IMR-90 (cell line): ENCODE data around the gene DEGS2. TPM values are rescaled to one million over a fixed set of nuclear protein-coding genes. Genes with fewer than 3 reads are reported as not detected.

Experiments used
- ATAC-seq: fragments of 200-7000 bp; cut with Tn5 transposase; 2 replicates; pipeline ENCODE4 v1.9.1; 2020; ENCODE audit warnings: low read depth, mild to moderate bottlenecking, moderate library complexity
- BruUV-seq: library from RNA; stranded (reverse); fragments of 400-500 nt; replicated peaks from 2 replicates; lab custom pipeline; 2021; lab: Mats Ljungman, UMichigan
- CTCF ChIA-PET: fragments of 300-600 bp; formaldehyde crosslinking; extraction: SDS; loops from one replicate; lab custom pipeline; 2021; ENCODE audit warnings: antibody characterized with exemption; lab: Yijun Ruan, JAX
- POLR2A ChIA-PET: fragments of 300-600 bp; sonication (Branson Sonifier 250); formaldehyde crosslinking; loops from one replicate; lab custom pipeline; 2022; ENCODE audit warnings: antibody characterized with exemption; ENCODE audit not compliant: unreplicated experiment; lab: Charles Lee
- DNase-seq: peaks from one replicate; pipeline ENCODE4 v3.0.0; 2013
- H2AFZ ChIP-seq: replicated peaks from 2 replicates; pipeline ENCODE3; 2013; ENCODE audit warnings: low read length, mild to moderate bottlenecking; ENCODE audit not compliant: poor library complexity
- H2AK5ac ChIP-seq: 2 replicates; pipeline ENCODE4 v1.6.1; 2013; ENCODE audit warnings: low read depth, low read length, inconsistent platforms
- H2AK9ac ChIP-seq: replicated peaks from 2 replicates; pipeline ENCODE3; 2013; ENCODE audit warnings: mild to moderate bottlenecking, low read depth, low read length, moderate library complexity; ENCODE audit not compliant: poor library complexity
- H2BK120ac ChIP-seq: 2 replicates; pipeline ENCODE4 v1.6.1; 2013; ENCODE audit warnings: low read depth, low read length, inconsistent platforms
- H2BK15ac ChIP-seq: 3 replicates; pipeline ENCODE4 v1.6.1; 2013; ENCODE audit warnings: low read depth, low read length, inconsistent platforms
- H2BK20ac ChIP-seq: 2 replicates; pipeline ENCODE4 v1.6.1; 2013; ENCODE audit warnings: low read depth, mild to moderate bottlenecking, inconsistent platforms, low read length, moderate library complexity
- H2BK5ac ChIP-seq: 2 replicates; pipeline ENCODE4 v1.6.1; 2013; ENCODE audit warnings: mild to moderate bottlenecking, low read depth, low read length, inconsistent platforms; ENCODE audit not compliant: poor library complexity, severe bottlenecking
- H3K14ac ChIP-seq: replicated peaks from 2 replicates; pipeline ENCODE4 v1.6.1; 2013; ENCODE audit warnings: low read depth, low read length, inconsistent platforms
- H3K18ac ChIP-seq: 2 replicates; pipeline ENCODE4 v1.6.1; 2013; ENCODE audit warnings: low read depth, low read length, control low read depth
- H3K23ac ChIP-seq: 2 replicates; pipeline ENCODE4 v1.6.1; 2013; ENCODE audit warnings: low read depth, low read length, inconsistent platforms
- H3K27ac ChIP-seq: 2 replicates; pipeline ENCODE4 v1.5.1; 2013; ENCODE audit warnings: mild to moderate bottlenecking, control low read depth, low read length; ENCODE audit not compliant: insufficient read depth
- H3K27me3 ChIP-seq: 2 replicates; pipeline ENCODE4 v1.6.1; 2013; ENCODE audit warnings: low read length; ENCODE audit not compliant: control insufficient read depth, insufficient read depth
- H3K36me3 ChIP-seq: 2 replicates; pipeline ENCODE4 v1.6.1; 2013; ENCODE audit warnings: low read length, mixed read lengths; ENCODE audit not compliant: control insufficient read depth, insufficient read depth
- H3K4ac ChIP-seq: 2 replicates; pipeline ENCODE4 v1.6.1; 2013; ENCODE audit warnings: low read depth, low read length, inconsistent platforms
- H3K4me1 ChIP-seq: 2 replicates; pipeline ENCODE4 v1.6.1; 2013; ENCODE audit warnings: low read length, mixed read lengths; ENCODE audit not compliant: control insufficient read depth, insufficient read depth
- H3K4me2 ChIP-seq: 2 replicates; pipeline ENCODE4 v1.6.1; 2013; ENCODE audit warnings: low read depth, mild to moderate bottlenecking, control low read depth, low read length, moderate library complexity
- H3K4me3 ChIP-seq: 2 replicates; pipeline ENCODE4 v1.5.1; 2013; ENCODE audit warnings: low read depth, mild to moderate bottlenecking, control low read depth, low read length, moderate library complexity; ENCODE audit not compliant: insufficient read depth
- H3K56ac ChIP-seq: 2 replicates; pipeline ENCODE4 v1.6.1; 2013; ENCODE audit warnings: low read length, inconsistent platforms; ENCODE audit not compliant: insufficient read depth; ENCODE audit errors: extremely low read depth
- H3K79me1 ChIP-seq, 2 experiments: 2 replicates each; pipeline ENCODE4 v1.6.1; 2013; ENCODE audit warnings: low read length in 2 of 2, inconsistent platforms in 1 of 2, low read depth in 1 of 2
- H3K9ac ChIP-seq: 2 replicates; pipeline ENCODE4 v1.6.1; 2013; ENCODE audit warnings: low read depth, low read length, control low read depth
- H3K9me1 ChIP-seq: 2 replicates; pipeline ENCODE4 v1.6.1; 2013; ENCODE audit warnings: low read length, inconsistent platforms; ENCODE audit not compliant: insufficient read depth
- H3K9me3 ChIP-seq: 2 replicates; pipeline ENCODE4 v1.6.1; 2013; ENCODE audit warnings: low read length; ENCODE audit not compliant: control insufficient read depth, insufficient read depth
- H4K20me1 ChIP-seq: 2 replicates; pipeline ENCODE4 v1.6.1; 2013; ENCODE audit warnings: low read length, inconsistent platforms; ENCODE audit not compliant: insufficient read depth
- H4K5ac ChIP-seq: 2 replicates; pipeline ENCODE4 v1.6.1; 2013; ENCODE audit warnings: mild to moderate bottlenecking, low read depth, low read length, control low read depth
- H4K8ac ChIP-seq, 2 experiments: 2 replicates each; pipeline ENCODE4 v1.6.1; 2013; ENCODE audit warnings: low read depth in 2 of 2, low read length in 2 of 2, control low read depth in 1 of 2, inconsistent platforms in 1 of 2
- H4K91ac ChIP-seq: 2 replicates; pipeline ENCODE4 v1.6.1; 2013; ENCODE audit warnings: low read depth, low read length, inconsistent platforms; ENCODE audit not compliant: insufficient read depth
- BHLHE40 ChIP-seq: fragments of 150-350 bp; IDR thresholded peaks from 2 replicates; pipeline ENCODE4 v1.6.1; 2016; ENCODE audit warnings: mild to moderate bottlenecking, low read depth, low read length
- CEBPB ChIP-seq: IDR thresholded peaks from 2 replicates; pipeline ENCODE4 v1.6.1; 2012; ENCODE audit warnings: low read depth, low read length, improper control_type of control experiment
- CHD1 ChIP-seq: IDR thresholded peaks from 2 replicates; pipeline ENCODE4 v1.6.1; 2012; ENCODE audit warnings: low read depth, low read length, improper control_type of control experiment
- FOS ChIP-seq: fragments of 150-350 bp; IDR thresholded peaks from 2 replicates; pipeline ENCODE4 v1.6.1; 2016; ENCODE audit warnings: low read depth, low read length
- MAZ ChIP-seq: IDR thresholded peaks from 2 replicates; pipeline ENCODE4 v1.6.1; 2012; ENCODE audit warnings: low read depth, mild to moderate bottlenecking, low read length, improper control_type of control experiment, moderate library complexity, borderline replicate concordance
- MXI1 ChIP-seq: IDR thresholded peaks from 2 replicates; pipeline ENCODE4 v1.6.1; 2012; ENCODE audit warnings: low read depth, mild to moderate bottlenecking, low read length, moderate library complexity, borderline replicate concordance
- NFE2L2 ChIP-seq: fragments of 150-350 bp; IDR thresholded peaks from 2 replicates; pipeline ENCODE4 v1.6.1; 2016; ENCODE audit warnings: low read depth, mild to moderate bottlenecking, low read length
- POLR2A ChIP-seq: IDR thresholded peaks from 2 replicates; pipeline ENCODE4 v1.6.1; 2012; ENCODE audit warnings: mild to moderate bottlenecking, low read depth, low read length
- RFX5 ChIP-seq: IDR thresholded peaks from 2 replicates; pipeline ENCODE4 v1.8.0; 2012; ENCODE audit warnings: low read depth, mild to moderate bottlenecking, low read length, moderate library complexity
- SMC3 ChIP-seq: fragments of 150-350 bp; IDR thresholded peaks from 2 replicates; pipeline ENCODE4 v1.6.1; 2016; ENCODE audit warnings: low read depth, mild to moderate bottlenecking, antibody characterized with exemption, low read length, moderate library complexity
- WGBS, 2 experiments: methylation state at CpG; one replicate each; pipeline versions ENCODE4 v1.1.5 to v1.1.7; 2013; ENCODE audit warnings: missing lambda C conversion rate in 2 of 2; ENCODE audit not compliant: insufficient read length in 1 of 2; ENCODE audit errors: extremely low coverage in 2 of 2; 5-methylcytosine and 5-hydroxymethylcytosine counted together
- dilution Hi-C: fragments of 300-500 bp; cut with HindIII; formaldehyde crosslinking; loops from one replicate; pipeline ENCODE4 v1.14.3; 2018; ENCODE audit warnings: low sequenced_read_pairs; ENCODE audit not compliant: unreplicated experiment
- in situ Hi-C: fragments of 300-500 bp; cut with MboI; formaldehyde crosslinking; loops from 3 replicates; pipeline ENCODE4 v1.14.3; 2019; ENCODE audit warnings: low sequenced_read_pairs, inconsistent platforms, mixed read lengths
- intact Hi-C: fragments of 100-400 bp; cut with micrococcal nuclease; formaldehyde crosslinking; loops from 2 replicates; pipeline ENCODE4 v1.10.0; 2022
- polyA plus RNA-seq, 3 experiments: library from polyadenylated mRNA; depleted of rRNA; stranded (reverse); fragments of >200 nt; gene quantifications; 2 replicates each; pipeline ENCODE4 v1.2.3, GENCODE V29; 2012; ENCODE audit warnings: low replicate concordance in 1 of 3
- total RNA-seq: library from RNA; depleted of rRNA; stranded (reverse); fragments of >200 nt; gene quantifications from 2 replicates; pipeline ENCODE4 v1.2.3, GENCODE V29; 2012
- TF ChIP-seq, protein P1 (sequence below): fragments of 150-350 bp; IDR thresholded peaks from 2 replicates; pipeline ENCODE4 v1.6.1; 2016; ENCODE audit warnings: low read depth, mild to moderate bottlenecking, low read length, moderate library complexity, borderline replicate concordance
- TF ChIP-seq, protein P2 (sequence below): conservative IDR thresholded peaks from 2 replicates; pipeline ENCODE4 v1.5.1; 2012; ENCODE audit warnings: mild to moderate bottlenecking, low read depth, low read length, improper control_type of control experiment
- TF ChIP-seq, protein P3 (sequence below): fragments of 150-350 bp; IDR thresholded peaks from 2 replicates; pipeline ENCODE4 v1.6.1; 2017; ENCODE audit warnings: mild to moderate bottlenecking, antibody characterized with exemption, low read length, low read depth

Gene DEGS2
- total and polyA plus RNA-seq, 2 of the 4 experiments (the other 2 are of a cell fraction) = not detected

DNA sequence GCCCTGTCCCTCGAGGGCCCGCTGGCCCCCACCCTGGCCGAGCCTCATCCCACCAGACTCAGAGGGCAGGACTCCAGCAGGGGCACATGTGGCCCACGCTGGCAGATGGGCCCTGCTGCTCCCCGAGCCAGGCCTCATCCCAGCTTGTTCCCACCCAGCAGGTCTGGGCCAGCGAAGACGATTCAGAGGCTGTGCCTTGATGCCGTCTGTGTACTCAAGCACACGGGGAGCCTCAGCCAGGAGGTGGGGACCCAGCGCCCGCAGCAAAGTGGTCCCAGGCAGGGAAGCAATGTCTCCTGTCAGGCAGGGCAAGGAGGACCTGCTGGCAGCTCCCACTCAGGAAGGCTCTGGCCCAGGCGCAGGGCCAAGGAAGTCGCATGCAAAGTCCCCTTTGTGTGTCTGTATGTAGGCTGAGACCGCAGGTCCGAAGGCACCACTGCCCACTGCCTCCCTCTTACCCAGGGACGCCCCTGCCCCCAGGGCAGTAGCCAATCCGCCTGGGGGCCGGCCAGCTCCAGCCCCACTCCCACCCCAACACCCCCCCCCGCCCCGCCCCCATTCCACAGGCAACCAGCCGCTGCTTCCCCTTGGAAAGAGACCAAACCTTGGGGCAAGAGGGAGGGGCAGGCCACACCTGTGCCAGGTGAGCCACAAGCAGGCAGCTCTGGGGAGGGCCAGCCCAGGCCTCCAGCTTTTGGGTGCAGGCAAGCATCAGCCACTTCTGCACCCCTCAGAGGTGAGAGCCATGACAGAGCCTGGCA lies 9.4 kb downstream of the DEGS2 start:
- Histone ChIP-seq H3K9me3 (peaks cover 8% of the 10 kb centered on the region), H4K91ac (no peak overlapping the region), H3K23ac (no peak overlapping the region), H2BK15ac (no peak overlapping the region), H3K4me1 (no peaks in the 10 kb centered on the region), H3K4me2 (no peak overlapping the region), H3K4ac (no peak overlapping the region), H3K27me3 (no peaks in the 10 kb centered on the region; the same call in 1 of the 2 replicates), H3K4me3 (no peak overlapping the region), H3K14ac (no peak overlapping the region), H3K18ac (no peak overlapping the region), H2BK5ac (no peak overlapping the region), H2AK5ac (no peak overlapping the region), H4K20me1 (no peaks in the 10 kb centered on the region), H2AK9ac (no peak overlapping the region), H3K9me1 (no peaks in the 10 kb centered on the region), H4K5ac (no peak overlapping the region), H3K56ac (no peak overlapping the region), H2BK120ac (no peak overlapping the region), H3K79me1 (no peaks in the 10 kb centered on the region), H3K36me3 (no peaks in the 10 kb centered on the region), H2AFZ (no peak overlapping the region), H4K8ac (no peak overlapping the region), H3K9ac (no peak overlapping the region), H2BK20ac (no peak overlapping the region), H3K27ac (no peak overlapping the region)
- no TSS peak for BruUV-seq
- peak; percentile 19; the same call in 1 of the 2 replicates for ATAC-seq
- in situ Hi-C loops = no loop called here
- CTCF ChIA-PET = no interaction called here
- TF ChIP-seq CHD1 (no peak), MAZ (no peak), MXI1 (no peak), POLR2A (no peak), NFE2L2 (no peak), CEBPB (no peak), FOS (no peak), BHLHE40 (no peak), RFX5 (no peak), SMC3 (no peak)
- TF ChIP-seq, protein P1, sequence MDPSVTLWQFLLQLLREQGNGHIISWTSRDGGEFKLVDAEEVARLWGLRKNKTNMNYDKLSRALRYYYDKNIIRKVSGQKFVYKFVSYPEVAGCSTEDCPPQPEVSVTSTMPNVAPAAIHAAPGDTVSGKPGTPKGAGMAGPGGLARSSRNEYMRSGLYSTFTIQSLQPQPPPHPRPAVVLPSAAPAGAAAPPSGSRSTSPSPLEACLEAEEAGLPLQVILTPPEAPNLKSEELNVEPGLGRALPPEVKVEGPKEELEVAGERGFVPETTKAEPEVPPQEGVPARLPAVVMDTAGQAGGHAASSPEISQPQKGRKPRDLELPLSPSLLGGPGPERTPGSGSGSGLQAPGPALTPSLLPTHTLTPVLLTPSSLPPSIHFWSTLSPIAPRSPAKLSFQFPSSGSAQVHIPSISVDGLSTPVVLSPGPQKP = no peak
- TF ChIP-seq, protein P2, sequence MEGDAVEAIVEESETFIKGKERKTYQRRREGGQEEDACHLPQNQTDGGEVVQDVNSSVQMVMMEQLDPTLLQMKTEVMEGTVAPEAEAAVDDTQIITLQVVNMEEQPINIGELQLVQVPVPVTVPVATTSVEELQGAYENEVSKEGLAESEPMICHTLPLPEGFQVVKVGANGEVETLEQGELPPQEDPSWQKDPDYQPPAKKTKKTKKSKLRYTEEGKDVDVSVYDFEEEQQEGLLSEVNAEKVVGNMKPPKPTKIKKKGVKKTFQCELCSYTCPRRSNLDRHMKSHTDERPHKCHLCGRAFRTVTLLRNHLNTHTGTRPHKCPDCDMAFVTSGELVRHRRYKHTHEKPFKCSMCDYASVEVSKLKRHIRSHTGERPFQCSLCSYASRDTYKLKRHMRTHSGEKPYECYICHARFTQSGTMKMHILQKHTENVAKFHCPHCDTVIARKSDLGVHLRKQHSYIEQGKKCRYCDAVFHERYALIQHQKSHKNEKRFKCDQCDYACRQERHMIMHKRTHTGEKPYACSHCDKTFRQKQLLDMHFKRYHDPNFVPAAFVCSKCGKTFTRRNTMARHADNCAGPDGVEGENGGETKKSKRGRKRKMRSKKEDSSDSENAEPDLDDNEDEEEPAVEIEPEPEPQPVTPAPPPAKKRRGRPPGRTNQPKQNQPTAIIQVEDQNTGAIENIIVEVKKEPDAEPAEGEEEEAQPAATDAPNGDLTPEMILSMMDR = no peak
- TF ChIP-seq, protein P3, sequence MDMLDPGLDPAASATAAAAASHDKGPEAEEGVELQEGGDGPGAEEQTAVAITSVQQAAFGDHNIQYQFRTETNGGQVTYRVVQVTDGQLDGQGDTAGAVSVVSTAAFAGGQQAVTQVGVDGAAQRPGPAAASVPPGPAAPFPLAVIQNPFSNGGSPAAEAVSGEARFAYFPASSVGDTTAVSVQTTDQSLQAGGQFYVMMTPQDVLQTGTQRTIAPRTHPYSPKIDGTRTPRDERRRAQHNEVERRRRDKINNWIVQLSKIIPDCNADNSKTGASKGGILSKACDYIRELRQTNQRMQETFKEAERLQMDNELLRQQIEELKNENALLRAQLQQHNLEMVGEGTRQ = no peak
- no peak for DNase-seq
- POLR2A ChIA-PET = no interaction called here
- intact Hi-C loops = no loop called here
- 11% methylated on average over 3 of the region's 21 CpGs; no CpG with 5 or more reads in 1 of the 2 experiments for WGBS, 2 experiments
- dilution Hi-C loops = no loop called here
